Left kidney (tissue), 8 donors: ENCODE measurements around the gene DNAJC11. TPM values are rescaled to one million over a fixed set of nuclear protein-coding genes. Genes with fewer than 3 reads are reported as not detected.
A peak's percentile ranks its signal among the peaks of the same experiment; 100 is the strongest.
"Not testable (repeated sequence)": the region's sequence is repeated elsewhere in the genome, so short reads cannot be mapped to it uniquely, and the experiment has no call there.

Source experiments
- DNase-seq: peaks from one replicate; pipeline ENCODE4 v3.0.0-alpha.2; 2013
- long read RNA-seq, 8 donors: transcript quantifications; one replicate each; lab custom pipeline, GENCODE V29; 2026
- polyA plus RNA-seq: library from polyadenylated mRNA; unstranded; fragments of 120-200 nt; gene quantifications from one replicate; pipeline ENCODE4 v1.2.1, GENCODE V29; 2013; ENCODE audit not compliant: insufficient read length

DNAJC11 gene, protein sequence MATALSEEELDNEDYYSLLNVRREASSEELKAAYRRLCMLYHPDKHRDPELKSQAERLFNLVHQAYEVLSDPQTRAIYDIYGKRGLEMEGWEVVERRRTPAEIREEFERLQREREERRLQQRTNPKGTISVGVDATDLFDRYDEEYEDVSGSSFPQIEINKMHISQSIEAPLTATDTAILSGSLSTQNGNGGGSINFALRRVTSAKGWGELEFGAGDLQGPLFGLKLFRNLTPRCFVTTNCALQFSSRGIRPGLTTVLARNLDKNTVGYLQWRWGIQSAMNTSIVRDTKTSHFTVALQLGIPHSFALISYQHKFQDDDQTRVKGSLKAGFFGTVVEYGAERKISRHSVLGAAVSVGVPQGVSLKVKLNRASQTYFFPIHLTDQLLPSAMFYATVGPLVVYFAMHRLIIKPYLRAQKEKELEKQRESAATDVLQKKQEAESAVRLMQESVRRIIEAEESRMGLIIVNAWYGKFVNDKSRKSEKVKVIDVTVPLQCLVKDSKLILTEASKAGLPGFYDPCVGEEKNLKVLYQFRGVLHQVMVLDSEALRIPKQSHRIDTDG
- polyA plus RNA-seq, result 83.3 TPM
- long read RNA-seq, donor 1, transcript DNAJC11-211 (5 exons, 613 nt), result minor isoform, 6 of 30 reads
- long read RNA-seq, donor 1, transcript DNAJC11-202 (16 exons, 3,311 nt), result major isoform, 17 of 30 reads
- long read RNA-seq, donor 1, partial matches to known transcripts, result 6 of 30 reads
- long read RNA-seq, donor 1, other reads (novel, unspliced or antisense), result 0 of 30 reads
- long read RNA-seq, donor 2, transcript DNAJC11-211 (5 exons, 613 nt), result minor isoform, 10 of 23 reads
- long read RNA-seq, donor 2, transcript DNAJC11-202 (16 exons, 3,311 nt), result major isoform, 13 of 23 reads
- long read RNA-seq, donor 2, partial matches to known transcripts, result 0 of 23 reads
- long read RNA-seq, donor 2, other reads (novel, unspliced or antisense), result 0 of 23 reads
- long read RNA-seq, donor 3, transcript DNAJC11-202 (16 exons, 3,311 nt), result major isoform, 7 of 14 reads
- long read RNA-seq, donor 3, transcript DNAJC11-211 (5 exons, 613 nt), result major isoform, 7 of 14 reads
- long read RNA-seq, donor 3, partial matches to known transcripts, result 0 of 14 reads
- long read RNA-seq, donor 3, other reads (novel, unspliced or antisense), result 0 of 14 reads
- long read RNA-seq, donor 4, partial matches to known transcripts, result 5 of 6 reads
- long read RNA-seq, donor 4, other reads (novel, unspliced or antisense), result 0 of 6 reads
- long read RNA-seq, donor 5, transcript DNAJC11-202 (16 exons, 3,311 nt), result major isoform, 12 of 17 reads
- long read RNA-seq, donor 5, partial matches to known transcripts, result 0 of 17 reads
- long read RNA-seq, donor 5, other reads (novel, unspliced or antisense), result 0 of 17 reads
- long read RNA-seq, donor 6, transcript DNAJC11-202 (16 exons, 3,311 nt), result major isoform, 8 of 16 reads
- long read RNA-seq, donor 6, partial matches to known transcripts, result 6 of 16 reads
- long read RNA-seq, donor 6, other reads (novel, unspliced or antisense), result 0 of 16 reads
- long read RNA-seq, donor 7, transcript DNAJC11-202 (16 exons, 3,311 nt), result major isoform, 13 of 25 reads
- long read RNA-seq, donor 7, transcript DNAJC11-211 (5 exons, 613 nt), result minor isoform, 11 of 25 reads
- long read RNA-seq, donor 7, partial matches to known transcripts, result 0 of 25 reads
- long read RNA-seq, donor 7, other reads (novel, unspliced or antisense), result 0 of 25 reads
- long read RNA-seq, donor 8, transcript DNAJC11-202 (16 exons, 3,311 nt), result major isoform, 8 of 8 reads
- long read RNA-seq, donor 8, partial matches to known transcripts, result 0 of 8 reads
- long read RNA-seq, donor 8, other reads (novel, unspliced or antisense), result 0 of 8 reads

GRCh38 chr1:6701437-6702153, at the start of gene DNAJC11:
TSS of gene DNAJC11 (minus strand) at chr1:6701816. CDS start at chr1:6701800, 16 bp downstream.
- peak; percentile 83 for DNase-seq

GRCh38 chr1:6750490-6750889, 48.9 kb upstream of the DNAJC11 start:
- no peak for DNase-seq

DNA sequence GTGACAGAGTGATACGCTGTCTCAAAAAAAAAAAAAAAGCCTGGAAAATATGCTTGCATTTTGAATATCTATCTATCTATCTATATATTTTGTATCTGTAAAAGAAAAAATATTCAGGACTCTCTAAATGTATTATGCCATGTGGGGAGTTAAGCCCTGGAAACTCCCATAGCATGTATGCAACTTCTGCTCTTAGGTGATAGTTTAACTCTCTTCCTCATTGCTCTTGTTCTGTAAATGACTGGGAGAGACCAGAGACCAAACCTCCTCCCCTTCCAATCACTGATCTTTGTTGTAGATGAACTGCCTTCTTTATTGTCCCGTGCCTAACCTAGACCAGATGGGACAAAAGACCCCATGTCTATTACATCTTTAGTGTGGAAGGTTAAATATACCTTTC, 46.1 kb upstream of the DNAJC11 start:
- no peak for DNase-seq

- no peak for DNase-seq
Observed at GRCh38 chr1:6745073-6745472, 43.5 kb upstream of the DNAJC11 start.

DNA sequence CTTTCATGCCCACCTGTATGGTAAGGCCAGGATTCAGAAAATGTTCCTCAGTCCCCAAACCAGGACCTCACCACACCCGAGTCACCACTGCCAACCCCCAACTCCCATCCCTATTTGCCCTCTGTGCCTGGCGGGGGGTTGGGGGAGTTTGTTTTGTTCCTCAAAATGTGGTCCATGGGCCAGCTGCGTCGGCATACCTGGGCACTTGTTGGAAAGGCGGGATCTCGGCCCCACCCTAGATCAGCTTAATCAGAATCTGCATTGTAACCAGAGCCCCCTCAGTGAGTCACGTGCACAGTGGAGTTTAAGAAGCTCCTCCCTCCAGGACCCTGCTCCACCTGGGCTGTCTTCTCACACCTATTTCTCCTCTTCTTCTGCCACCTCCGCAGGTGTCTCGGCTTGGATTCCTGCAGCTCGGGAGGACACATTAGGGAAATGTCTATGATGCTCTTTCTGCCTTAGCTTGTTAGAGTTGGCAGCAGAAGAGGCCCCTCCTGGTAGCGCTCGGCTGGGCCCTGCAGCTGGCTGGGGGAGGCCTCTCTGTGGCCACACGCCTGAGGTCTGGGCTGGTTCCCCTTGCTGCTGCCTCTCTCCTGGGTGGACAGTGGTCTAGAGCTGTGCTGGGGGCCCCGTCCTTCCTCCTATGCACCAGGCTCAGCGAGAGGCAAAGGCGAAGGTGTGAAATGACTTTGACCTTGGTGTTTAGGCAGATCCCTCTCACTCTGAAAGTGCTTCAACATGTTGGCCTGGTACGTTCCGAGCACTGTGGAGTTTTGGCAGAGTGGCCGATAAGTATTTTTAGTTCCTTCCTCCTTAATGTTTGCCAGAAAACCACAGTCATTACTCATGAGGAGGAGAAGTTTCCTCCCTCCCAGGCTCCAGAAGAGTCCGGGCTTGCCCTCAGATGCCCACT, 41.8 kb upstream of the DNAJC11 start:
- no peak for DNase-seq

GRCh38 chr1:6742676-6743188, 41.1 kb upstream of the DNAJC11 start:
- not testable (repeated sequence) for DNase-seq

- DNase-seq, result no peak
Observed at GRCh38 chr1:6738987-6739676, 37.5 kb upstream of the DNAJC11 start.

GRCh38 chr1:6732942-6733341, 31.3 kb upstream of the DNAJC11 start:
- no peak for DNase-seq

DNA sequence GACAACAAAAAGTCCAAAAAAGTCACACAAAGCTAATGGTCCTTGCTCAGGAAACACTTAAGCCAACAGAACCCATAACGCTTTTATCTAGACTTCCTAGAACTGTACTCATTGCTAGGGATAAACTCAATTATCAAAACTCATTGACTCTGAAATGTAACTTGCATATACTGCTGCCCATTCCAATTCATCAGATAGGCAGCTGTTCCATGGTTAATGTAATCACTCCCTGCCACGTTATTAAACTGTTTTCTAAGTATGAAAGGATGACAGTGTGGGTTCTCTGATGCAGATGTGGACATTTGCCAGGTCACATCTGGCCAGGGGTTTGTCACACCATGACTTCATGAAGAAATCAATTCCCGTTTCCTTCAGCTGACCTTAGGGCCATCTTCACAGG, 30.3 kb upstream of the DNAJC11 start:
- DNase-seq, result no peak

GRCh38 chr1:6730880-6731279, 29.3 kb upstream of the DNAJC11 start:
- no peak for DNase-seq

- no peak for DNase-seq
Observed at GRCh38 chr1:6730473-6730872, 28.9 kb upstream of the DNAJC11 start.

- DNase-seq, result peak; percentile 53
Observed at GRCh38 chr1:6727535-6727934, 25.9 kb upstream of the DNAJC11 start.

DNA sequence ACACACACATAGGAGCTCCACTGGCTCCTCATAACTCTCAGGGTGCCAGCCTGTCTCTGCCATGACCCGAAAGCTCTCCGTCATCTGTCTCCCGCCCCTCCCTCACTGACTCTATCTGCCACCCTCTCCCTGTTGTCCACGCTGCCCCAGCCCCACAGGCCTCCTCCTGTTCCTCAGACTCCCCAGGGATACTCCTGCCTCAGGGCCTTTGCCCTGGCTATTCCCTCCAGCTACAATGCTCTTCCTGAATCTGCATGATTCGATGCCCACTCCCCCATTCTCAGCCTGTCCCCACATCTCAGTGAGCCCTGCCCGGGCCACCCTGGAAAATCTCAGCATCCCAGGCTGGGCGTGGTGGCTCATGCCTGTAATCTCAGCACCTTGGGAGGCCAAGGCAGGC, 24.6 kb upstream of the DNAJC11 start:
- DNase-seq, result no peak

DNA sequence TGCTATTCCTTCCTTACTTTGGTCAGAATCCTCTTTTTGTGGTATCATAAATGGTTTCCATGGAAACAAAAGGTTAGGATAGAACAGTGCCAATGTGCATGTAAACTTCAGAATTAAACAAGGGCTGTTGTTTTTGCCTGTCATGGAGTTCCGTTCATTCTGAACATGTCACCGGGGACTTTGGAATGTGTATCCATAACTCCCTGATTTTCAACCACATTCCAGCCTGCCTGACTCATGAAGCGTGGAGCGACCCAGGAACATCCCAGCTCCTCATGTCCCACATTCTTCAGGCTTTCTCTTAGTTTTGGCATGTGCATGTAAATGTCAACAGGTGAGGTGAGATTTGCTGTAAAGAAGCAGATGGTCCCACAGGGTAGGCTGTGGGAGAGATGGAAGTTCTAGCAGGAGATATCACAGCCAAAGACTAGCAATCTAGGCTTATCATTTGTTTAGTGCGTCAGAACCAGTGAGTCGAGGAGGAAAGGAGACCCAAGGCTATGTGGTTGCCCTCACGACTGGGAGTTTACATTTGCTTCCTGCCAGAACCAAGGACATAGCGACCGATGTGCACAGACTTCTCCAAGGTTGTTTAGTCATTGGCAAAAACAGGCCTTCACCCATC, 23.0 kb upstream of the DNAJC11 start:
- DNase-seq, result no peak

DNA sequence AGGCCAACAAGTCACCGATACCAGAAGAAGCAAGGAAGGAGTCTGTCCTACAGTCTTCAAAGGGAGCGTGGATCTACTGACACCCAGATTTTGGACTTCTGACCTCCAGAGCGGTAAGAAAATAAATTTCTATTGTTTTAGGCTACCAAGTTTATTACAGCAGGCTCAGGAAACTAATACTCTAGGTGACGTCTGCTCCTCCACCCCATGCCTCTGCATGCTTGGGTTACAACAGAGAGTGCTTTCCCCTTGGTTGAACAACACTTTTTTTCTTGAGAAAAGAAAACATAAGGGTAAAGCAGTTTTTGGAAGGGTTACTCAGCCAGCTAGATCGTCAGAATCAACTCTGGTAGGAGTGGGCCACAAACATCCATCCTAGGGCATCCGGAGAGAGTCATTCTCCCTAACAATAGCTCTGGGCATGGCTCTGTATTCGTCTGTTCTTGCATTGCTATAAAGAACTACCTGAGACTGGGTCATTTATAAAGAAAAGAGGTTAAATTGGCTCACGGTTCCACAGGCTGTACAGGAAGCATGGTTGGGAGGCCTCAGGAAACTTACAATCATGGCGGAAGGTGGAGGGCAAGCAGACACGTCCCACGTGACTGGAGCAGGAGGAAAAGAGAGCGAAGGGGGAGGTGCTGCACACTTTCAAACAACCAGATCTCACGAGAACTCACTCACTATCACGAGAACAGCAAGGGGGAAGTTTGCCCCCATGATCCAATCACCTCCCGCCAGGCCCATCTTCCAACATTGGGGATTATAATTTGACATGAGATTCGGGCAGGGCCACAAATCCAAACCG, 22.2 kb upstream of the DNAJC11 start:
- DNase-seq, result no peak

DNA sequence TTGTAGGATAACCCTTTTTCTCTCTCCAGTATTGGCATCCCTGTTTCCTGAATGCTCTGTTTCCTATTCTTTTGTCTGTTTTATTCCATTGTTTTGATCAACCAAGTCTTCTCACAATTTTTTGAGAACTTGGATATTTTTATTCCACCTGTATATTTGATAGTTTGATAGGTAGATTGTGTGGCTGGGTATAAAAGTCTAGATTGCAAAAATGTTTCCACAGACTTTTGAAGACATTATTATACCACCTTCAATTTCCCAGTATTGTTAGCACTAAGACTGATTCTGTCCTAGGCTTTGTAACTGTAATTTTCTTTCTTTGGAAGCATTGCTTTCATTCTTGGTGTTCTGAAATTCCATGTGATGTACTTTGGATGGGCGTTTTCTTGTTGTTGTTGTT, 9.6 kb upstream of the DNAJC11 start:
- DNase-seq, result no peak

DNA sequence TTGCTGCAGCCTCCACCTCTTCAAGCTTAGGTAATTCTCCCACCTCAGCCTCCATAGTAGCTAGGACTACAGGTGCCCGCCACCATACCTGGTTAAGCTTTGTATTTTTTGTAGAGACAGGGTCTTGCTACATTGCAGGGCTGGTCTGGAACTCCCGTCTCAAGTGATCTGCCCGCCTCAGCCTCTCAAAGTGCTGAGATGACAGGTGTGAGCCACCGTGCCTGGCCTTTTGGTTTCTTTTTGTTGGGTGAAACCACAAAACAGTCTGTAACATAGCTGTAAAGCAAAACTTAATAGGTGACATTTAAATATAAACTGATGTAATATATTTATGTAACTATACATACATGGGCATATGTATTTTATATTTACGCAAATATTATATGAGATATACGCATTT, 3.1 kb upstream of the DNAJC11 start:
- DNase-seq, result no peak
